Heart right ventricle (tissue), 16 donors: ENCODE data around the gene DCHS2. TPM values are rescaled to one million over a fixed set of nuclear protein-coding genes. Genes with fewer than 3 reads are reported as not detected.
"Not testable (repeated sequence)": the region's sequence is repeated elsewhere in the genome, so short reads cannot be mapped to it uniquely, and the experiment has no call there.

Experiments
- ATAC-seq, 8 donors: fragments of 200-7000 bp; cut with Tn5 transposase; one replicate each; pipeline ENCODE4 v1.9.1; 2020; ENCODE audit warnings: mild to moderate bottlenecking in 8 of 8, moderate library complexity in 8 of 8, moderate number of reproducible peaks in 1 of 8
- DNase-seq, 2 donors: peaks; one replicate each; pipeline ENCODE4 v3.0.0-alpha.2; 2020
- H3K27ac ChIP-seq, 10 donors: fragments of 200-600 bp; sonication (generic) in 2 of 10; one replicate each; pipeline versions ENCODE4 v1.5.0 to v1.8.0; 2020 to 2022; ENCODE audit warnings: mild to moderate bottlenecking in 3 of 10
- H3K27me3 ChIP-seq, 7 donors: fragments of 200-600 bp; one replicate each; pipeline ENCODE4 v1.8.0; 2021 to 2022; ENCODE audit warnings: mild to moderate bottlenecking in 2 of 7
- H3K36me3 ChIP-seq, 9 donors: fragments of 200-600 bp; sonication (generic) in 1 of 9; one replicate each; pipeline versions ENCODE4 v1.5.0 to v1.8.0; 2020 to 2022; ENCODE audit warnings: mild to moderate bottlenecking in 2 of 9
- H3K4me1 ChIP-seq, 9 donors: fragments of 200-600 bp; sonication (generic) in 1 of 9; one replicate each; pipeline versions ENCODE4 v1.5.0 to v1.8.0; 2020 to 2022; ENCODE audit warnings: mild to moderate bottlenecking in 4 of 9
- H3K4me3 ChIP-seq, 10 donors: fragments of 200-600 bp; sonication (generic) in 2 of 10; one replicate each; pipeline versions ENCODE4 v1.5.0 to v1.8.0; 2020 to 2022; ENCODE audit warnings: mild to moderate bottlenecking in 7 of 10, moderate library complexity in 2 of 10
- H3K9me3 ChIP-seq, 11 donors: fragments of 200-600 bp in 10 of 11; sonication (generic) in 2 of 11; one replicate each; pipeline versions ENCODE4 v1.5.0 to v1.8.0; 2013 to 2022; ENCODE audit warnings: mild to moderate bottlenecking in 2 of 11, control low read depth in 1 of 11, moderate library complexity in 1 of 11
- CTCF ChIP-seq, 9 donors: fragments of 200-600 bp; sonication (generic) in 2 of 9; IDR thresholded peaks; one replicate each; pipeline versions ENCODE4 v1.5.0 to v1.8.0; 2021 to 2022; ENCODE audit warnings: antibody characterized with exemption in 9 of 9, mild to moderate bottlenecking in 5 of 9, moderate library complexity in 1 of 9
- WGBS, 2 donors: extraction: QIAGEN DNeasy Blood & Tissue Kit; methylation state at CpG; one replicate each; pipeline ENCODE4 v1.1.7; 2013; ENCODE audit warnings: inconsistent platforms in 1 of 2; 5-methylcytosine and 5-hydroxymethylcytosine counted together
- intact Hi-C, 10 donors: fragments of 100-400 bp; cut with DNase I; formaldehyde crosslinking; loops; one replicate each; pipeline versions ENCODE4 v1.11.1 to v1.14.2; 2022
- polyA plus RNA-seq, 2 donors: library from polyadenylated mRNA; stranded (reverse); fragments of 200-250 nt; gene quantifications; one replicate each; pipeline ENCODE4 v1.2.3, GENCODE V29; 2013
- total RNA-seq, 10 donors: library from RNA; stranded (reverse); fragmentation: NEBNext Ultra II Directional in 3 of 10; extraction: Animal tissue kit (Norgen Biotek cat#: 25700) in 3 of 10; gene quantifications; one replicate each; pipeline versions ENCODE4 v1.2.1 to v1.2.4, GENCODE V29; 2021 to 2023
- donor health status: Arrhythmogenic right ventricular cardiomyopathy.
- donor health status: ischemic (EF 13 %, LVEDD 7.1; RV severe dilation, severe dysfunction).
- donor health status: healthy with polysubstance abuse.
- donor health status: DM: no; HTN: yes; CAD: no.
- donor health status: DM: no; HTN: no; CAD: no.
- donor health status: ischemic (EF 25% LVEDD 6.9; RV normal size, moderate dysfunction).
- donor health status: ischemic (EF 25% LVEDD 5.7; RV mildly dilated, moderate dysfunction).
- donor health status: healthy.
- donor health status: DM: yes; HTN: yes; CAD: no.
- donor health status: Ischemic cardiomyopathy.
- donor health status: ischemic (EF 35%, LVEDD 5.7; RV mildly dilated, moderate dysfunction).
- donor health status: nonischemic (EF 11% LVEDD 7.7; RV severe dilation, severe dysfunction).
- donor health status: DM: yes; HTN: yes; CAD: no.
- donor health status: PGD.
- donor health status: ischemic (EF 29% LVEDD 5.4; RV normal size, mild dysfunction).
- donor health status: nonischemic (EF 23%, LVEDD 6.1; RV moderate dilation, normal function).

The DCHS2 gene
- total and polyA plus RNA-seq, 12 donors = under 0.01 to 0.14 (median 0.04) TPM; not detected in 7

GRCh38 chr4:154222875-154223274, 268.7 kb downstream of the DCHS2 start:
- intact Hi-C loops = no loop called here
- no peaks in the 10 kb centered on the region for H3K4me1 ChIP-seq
- peaks cover 0 to 43% (median 14%) of the 10 kb centered on the region in 11 donors for H3K9me3 ChIP-seq
- TF ChIP-seq CTCF (IDR thresholded peaks at IDR 0.05) = no peak
- H3K27ac ChIP-seq = no peak overlapping the region
- no peak for ATAC-seq
- no peaks in the 10 kb centered on the region for H3K27me3 ChIP-seq
- H3K4me3 ChIP-seq = no peak overlapping the region
- no peak for DNase-seq
- no peaks in the 10 kb centered on the region for H3K36me3 ChIP-seq

GRCh38 chr4:154218051-154218450, 273.5 kb downstream of the DCHS2 start:
- H3K4me1 ChIP-seq = no peaks in the 10 kb centered on the region
- H3K36me3 ChIP-seq = no peaks in the 10 kb centered on the region
- H3K27ac ChIP-seq = no peak overlapping the region
- H3K4me3 ChIP-seq = no peak overlapping the region
- DNase-seq (no peak), ATAC-seq (no peak)
- no peaks in the 10 kb centered on the region for H3K27me3 ChIP-seq
- intact Hi-C loops = no loop called here
- H3K9me3 ChIP-seq = peaks cover 0 to 20% (median 9%) of the 10 kb centered on the region in 11 donors
- TF ChIP-seq CTCF (IDR thresholded peaks at IDR 0.05) = no peak

- 76 to 81% methylated on average over 13 of the region's 13 CpGs for WGBS, 2 donors
- H3K4me1 ChIP-seq, H3K4me3 ChIP-seq, H3K36me3 ChIP-seq, intact Hi-C loops, DNase-seq, ATAC-seq, H3K27me3 ChIP-seq, H3K27ac ChIP-seq: not testable (repeated sequence)
- peaks cover 0 to 17% (median 5%) of the 10 kb centered on the region in 11 donors for H3K9me3 ChIP-seq
Observed at GRCh38 chr4:154217384-154217783, 274.2 kb downstream of the DCHS2 start.

- Histone ChIP-seq H3K27me3 (no peaks in the 10 kb centered on the region), H3K27ac (no peak overlapping the region), H3K36me3 (no peaks in the 10 kb centered on the region), H3K4me1 (no peaks in the 10 kb centered on the region), H3K4me3 (no peak overlapping the region), H3K9me3 (peaks cover 0 to 4% (median 0%) of the 10 kb centered on the region in 11 donors)
- intact Hi-C loops = no loop called here
- ATAC-seq = no peak
- DNase-seq = no peak
- 84 to 92% methylated on average over 1 of the region's 1 CpG for WGBS, 2 donors
- TF ChIP-seq CTCF (IDR thresholded peaks at IDR 0.05) = no peak
Observed at GRCh38 chr4:154211506-154211905, 280.1 kb downstream of the DCHS2 start.

GRCh38 chr4:154208424-154208823, 283.2 kb downstream of the DCHS2 start:
- H3K4me1 ChIP-seq = no peaks in the 10 kb centered on the region
- intact Hi-C loops = no loop called here
- WGBS, 2 donors = 59 to 63% methylated on average over 5 of the region's 5 CpGs
- no peak overlapping the region for H3K27ac ChIP-seq
- H3K9me3 ChIP-seq = peaks cover 0 to 4% (median 0%) of the 10 kb centered on the region in 11 donors
- H3K27me3 ChIP-seq = no peaks in the 10 kb centered on the region
- H3K36me3 ChIP-seq = no peaks in the 10 kb centered on the region
- ATAC-seq (no peak), DNase-seq (no peak)
- no peak for TF ChIP-seq CTCF (IDR thresholded peaks at IDR 0.05)
- no peak overlapping the region for H3K4me3 ChIP-seq
